T-helper 1 cell treated with Interleukin-12 subunit alpha and Interleukin-12 subunit beta and Interleukin-4 antibody, amounts not matched to agents 30 μg/mL and 1 μg/mL, for 36 hours (primary cell): ENCODE data around the gene DENND6B.
A peak's percentile ranks its signal among the peaks of the same experiment; 100 is the strongest.
"Not testable (repeated sequence)": the region's sequence is repeated elsewhere in the genome, so short reads cannot be mapped to it uniquely, and the experiment has no call there.

Experiments
- H3K27ac Mint-ChIP-seq: one replicate; pipeline ENCODE4 v1.8.0; 2021; ENCODE audit warnings: mild to moderate bottlenecking, mixed read lengths
- H3K27me3 Mint-ChIP-seq: one replicate; pipeline ENCODE4 v1.8.0; 2021; ENCODE audit warnings: low read depth, mixed read lengths
- H3K36me3 Mint-ChIP-seq: one replicate; pipeline ENCODE4 v1.8.0; 2021; ENCODE audit warnings: low read depth, mixed read lengths
- H3K4me1 Mint-ChIP-seq: one replicate; pipeline ENCODE4 v1.8.0; 2021; ENCODE audit warnings: low read depth, mixed read lengths
- H3K4me3 Mint-ChIP-seq: one replicate; pipeline ENCODE4 v1.8.0; 2021; ENCODE audit warnings: mild to moderate bottlenecking, moderate library complexity, mixed read lengths
- H3K9me3 Mint-ChIP-seq: one replicate; pipeline ENCODE4 v1.8.0; 2021; ENCODE audit warnings: mixed read lengths

DENND6B gene

DNA sequence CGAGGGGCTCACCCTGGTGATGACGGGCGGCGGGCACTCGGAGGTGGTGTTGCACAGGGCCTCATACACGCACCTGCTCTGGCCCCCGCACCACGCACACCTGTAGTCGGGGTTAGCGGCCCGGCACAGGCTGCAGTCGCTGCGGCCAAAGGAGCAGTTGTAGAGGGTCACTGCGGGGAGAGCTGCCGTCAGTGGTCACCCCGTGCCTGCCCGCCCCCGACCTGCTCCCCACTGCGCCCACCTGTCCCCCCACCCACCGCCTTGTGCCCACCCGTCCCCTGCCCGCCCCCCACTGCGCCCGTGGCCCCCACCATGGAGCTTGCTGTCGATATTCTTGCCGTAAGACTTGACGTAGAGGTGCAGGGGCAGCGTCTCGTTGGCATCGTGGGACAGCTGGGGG is 43.0 kb downstream of the DENND6B start:
- Mint-ChIP-seq H3K9me3 (no peaks in the 10 kb centered on the region), H3K36me3 (no peaks in the 10 kb centered on the region), H3K27ac (no peak overlapping the region), H3K4me1 (no peaks in the 10 kb centered on the region), H3K4me3 (no peak overlapping the region), H3K27me3 (no peaks in the 10 kb centered on the region)

DNA sequence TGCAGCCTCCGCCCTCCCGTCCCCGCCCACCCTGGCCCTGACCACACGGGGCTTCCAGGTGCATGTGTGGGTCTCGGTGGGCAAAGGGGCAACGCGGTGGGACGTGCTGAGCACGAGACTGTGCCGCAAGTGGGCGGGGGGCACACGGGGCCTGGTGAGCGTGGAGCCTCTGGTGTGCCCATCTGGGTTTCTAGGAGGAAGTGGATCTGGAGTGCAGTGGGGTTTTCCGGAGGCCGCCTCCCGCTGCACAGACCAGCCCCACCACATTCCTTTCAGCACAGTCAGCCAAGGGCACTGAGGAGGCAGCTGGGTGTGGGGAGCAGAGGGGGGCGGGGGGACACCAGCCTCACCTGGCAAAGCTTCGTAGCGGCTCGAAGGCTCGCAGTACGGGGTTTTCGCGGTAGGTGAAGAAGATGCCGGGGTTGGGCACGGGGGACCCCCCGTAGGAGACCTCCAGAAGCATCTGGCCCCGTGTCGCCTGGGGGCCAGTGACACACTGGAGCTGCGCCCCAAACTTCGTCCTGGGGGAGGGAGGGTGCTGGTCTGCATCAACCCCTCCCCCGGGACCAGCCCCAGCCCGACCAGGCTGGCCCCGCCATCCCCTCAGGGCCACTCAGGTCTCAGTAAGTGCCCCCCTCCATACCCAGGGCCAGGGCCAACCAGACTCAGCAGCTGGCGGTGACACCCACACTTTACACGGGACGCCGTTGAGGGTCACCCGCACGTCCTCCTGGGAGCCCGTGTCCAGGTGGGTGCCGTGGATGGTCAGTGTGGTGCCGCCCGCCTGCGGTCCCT is 44.3 kb downstream of the DENND6B start:
- Mint-ChIP-seq H3K27ac (no peak overlapping the region), H3K4me1 (no peaks in the 10 kb centered on the region), H3K27me3 (no peaks in the 10 kb centered on the region), H3K36me3 (no peaks in the 10 kb centered on the region), H3K4me3 (no peak overlapping the region), H3K9me3 (no peaks in the 10 kb centered on the region)

DNA sequence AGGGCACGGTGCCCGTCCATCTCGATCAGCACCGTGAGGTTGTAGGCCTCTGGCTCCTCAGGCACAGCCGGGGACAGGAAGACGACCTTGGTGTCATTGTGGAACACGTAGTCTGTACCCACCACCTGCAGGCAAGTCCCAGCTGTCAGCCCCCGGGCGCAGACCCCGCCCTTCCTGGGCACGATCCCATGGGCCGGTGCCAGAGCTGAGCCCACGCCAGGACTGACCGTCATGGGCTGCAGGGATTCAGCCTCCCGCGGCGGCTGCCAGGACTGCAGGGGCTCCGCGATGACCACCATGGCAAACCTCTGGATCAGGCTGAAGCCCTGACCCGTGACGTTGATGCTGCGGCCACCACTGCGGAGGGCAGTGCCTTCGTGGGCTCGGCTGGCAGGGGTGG is 44.9 kb downstream of the DENND6B start:
- Mint-ChIP-seq H3K36me3 (no peaks in the 10 kb centered on the region), H3K4me3 (no peak overlapping the region), H3K27ac (no peak overlapping the region), H3K4me1 (no peaks in the 10 kb centered on the region), H3K9me3 (no peaks in the 10 kb centered on the region), H3K27me3 (no peaks in the 10 kb centered on the region)

DNA sequence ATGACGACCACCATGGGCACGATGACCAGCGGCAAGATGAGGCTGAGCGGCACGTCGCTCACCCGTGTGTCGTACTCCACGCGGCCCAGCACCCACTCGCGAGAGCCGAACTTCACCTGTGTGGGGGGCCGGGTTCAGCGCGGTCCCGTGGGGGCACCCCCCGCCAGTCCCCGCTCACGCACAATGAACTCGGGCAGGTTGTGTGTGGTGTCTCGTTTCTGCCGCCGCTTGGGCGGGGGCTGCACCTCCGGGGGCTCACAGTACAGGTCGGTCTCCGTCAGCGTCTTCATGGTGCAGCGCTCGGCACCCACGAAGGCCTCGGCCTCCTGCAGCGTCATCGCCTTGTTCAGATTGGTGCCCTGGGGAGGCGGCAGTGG is 45.4 kb downstream of the DENND6B start:
- Mint-ChIP-seq H3K4me3 (no peak overlapping the region), H3K4me1 (no peaks in the 10 kb centered on the region), H3K27me3 (no peaks in the 10 kb centered on the region), H3K27ac (no peak overlapping the region), H3K9me3 (no peaks in the 10 kb centered on the region), H3K36me3 (no peaks in the 10 kb centered on the region)

DNA sequence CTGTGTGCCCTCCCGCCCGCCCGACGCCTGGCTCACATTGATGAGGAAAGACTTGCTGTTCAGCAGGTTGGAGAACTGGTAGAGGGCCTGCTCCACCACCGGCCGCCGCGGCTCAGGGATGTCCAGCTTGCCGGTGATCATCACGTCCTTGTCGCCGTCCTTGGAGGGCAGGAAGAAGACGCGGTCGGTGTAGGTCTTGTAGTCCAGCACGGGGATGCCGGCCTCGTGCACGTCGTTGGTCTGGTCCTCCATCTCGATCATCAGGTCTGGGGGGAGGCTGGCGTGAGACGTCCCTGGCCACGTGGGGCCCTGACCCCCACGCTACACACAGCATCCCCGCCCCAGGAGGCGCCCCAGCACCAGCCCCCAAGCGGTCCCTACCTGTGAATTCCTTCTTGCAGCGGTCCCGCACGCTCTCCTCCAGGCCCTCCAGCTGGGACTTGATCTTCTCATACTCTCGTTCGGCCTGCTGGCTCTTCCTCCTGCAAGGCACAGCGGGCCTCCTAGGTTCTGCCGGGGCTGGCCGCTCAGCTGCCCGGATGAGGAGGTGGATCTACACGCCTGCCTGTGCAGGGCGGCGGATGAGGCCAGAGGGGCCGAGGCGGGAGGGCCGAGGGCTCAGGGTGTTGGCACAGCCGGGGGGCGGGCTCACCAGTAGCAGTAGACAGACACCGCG is 46.0 kb downstream of the DENND6B start:
- Mint-ChIP-seq H3K36me3 (no peaks in the 10 kb centered on the region), H3K27ac (no peak overlapping the region), H3K4me3 (no peak overlapping the region), H3K27me3 (no peaks in the 10 kb centered on the region), H3K9me3 (no peaks in the 10 kb centered on the region), H3K4me1 (no peaks in the 10 kb centered on the region)

DNA sequence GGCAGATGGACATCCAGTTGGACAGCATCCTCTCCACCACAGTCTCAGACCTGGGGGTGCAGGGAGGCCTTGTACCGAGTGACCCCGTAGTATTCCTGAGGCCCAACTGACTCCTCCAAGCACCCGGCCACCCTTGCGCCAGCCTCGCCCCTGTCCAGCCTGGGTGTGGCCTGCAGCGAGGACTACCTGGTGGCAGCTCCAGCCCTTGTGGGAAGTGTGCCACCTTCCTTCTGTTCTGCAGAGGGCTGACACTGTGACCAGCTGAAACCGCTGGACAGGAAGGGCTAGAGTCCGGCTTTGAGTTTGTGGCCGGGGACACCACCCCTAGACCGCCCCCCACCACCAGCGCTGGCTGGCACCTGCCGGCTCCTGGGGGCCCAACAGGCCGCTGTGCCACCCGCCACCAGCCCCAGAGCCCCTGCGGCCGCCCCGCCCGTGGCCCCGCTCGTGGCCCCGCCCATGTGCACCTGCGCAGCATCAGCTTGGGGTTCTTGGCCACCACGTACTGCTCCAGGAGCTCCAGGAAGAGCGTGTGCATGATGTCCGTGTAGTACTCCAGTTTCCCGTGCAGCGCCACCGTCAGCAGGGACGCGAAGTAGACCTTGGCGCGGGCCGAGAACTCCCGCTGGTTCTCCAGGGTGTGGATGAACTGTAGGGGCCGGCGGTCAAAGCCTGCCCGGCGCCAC is 46.6 kb downstream of the DENND6B start:
- H3K27ac Mint-ChIP-seq: no peak overlapping the region
- H3K36me3 Mint-ChIP-seq: no peaks in the 10 kb centered on the region
- H3K9me3 Mint-ChIP-seq: no peaks in the 10 kb centered on the region
- no peaks in the 10 kb centered on the region for H3K4me1 Mint-ChIP-seq
- no peaks in the 10 kb centered on the region for H3K27me3 Mint-ChIP-seq
- H3K4me3 Mint-ChIP-seq: no peak overlapping the region

DNA sequence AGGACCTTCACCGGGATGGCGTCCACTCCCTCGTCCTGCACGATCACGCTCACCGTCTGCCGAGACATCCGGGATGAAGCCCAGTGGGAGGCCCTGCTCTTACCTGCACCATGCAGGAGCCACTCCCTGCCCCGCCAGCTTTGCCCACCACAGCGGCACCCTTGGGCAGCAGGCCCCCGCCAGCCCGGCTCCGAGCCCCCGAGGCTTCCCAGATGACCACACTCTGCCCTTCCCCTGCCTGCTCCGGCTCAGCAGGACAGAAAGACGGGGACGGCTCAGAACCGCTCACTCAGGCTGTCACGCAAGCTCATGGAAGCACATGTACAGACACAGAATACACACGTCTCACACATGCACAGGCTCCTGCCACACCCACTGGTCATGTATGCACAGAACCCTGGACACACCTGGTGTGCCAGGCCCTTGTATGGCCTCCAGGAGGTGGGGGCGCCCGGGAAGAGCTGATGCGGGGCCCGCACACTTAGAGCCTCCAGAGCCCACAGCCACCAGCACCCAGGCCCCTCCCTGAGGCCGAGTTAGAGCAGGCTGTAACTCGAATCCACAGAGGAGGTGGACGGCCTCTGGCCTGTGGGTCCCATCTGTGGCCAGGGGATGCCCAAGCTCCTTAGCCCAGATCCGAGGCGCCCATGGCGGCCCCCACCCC is 47.7 kb downstream of the DENND6B start:
- no peaks in the 10 kb centered on the region for H3K9me3 Mint-ChIP-seq
- H3K4me1 Mint-ChIP-seq: peaks cover 2% of the 10 kb centered on the region
- H3K27me3 Mint-ChIP-seq: peaks cover 2% of the 10 kb centered on the region
- no peak overlapping the region for H3K27ac Mint-ChIP-seq
- H3K36me3 Mint-ChIP-seq: no peaks in the 10 kb centered on the region
- no peak overlapping the region for H3K4me3 Mint-ChIP-seq

DNA sequence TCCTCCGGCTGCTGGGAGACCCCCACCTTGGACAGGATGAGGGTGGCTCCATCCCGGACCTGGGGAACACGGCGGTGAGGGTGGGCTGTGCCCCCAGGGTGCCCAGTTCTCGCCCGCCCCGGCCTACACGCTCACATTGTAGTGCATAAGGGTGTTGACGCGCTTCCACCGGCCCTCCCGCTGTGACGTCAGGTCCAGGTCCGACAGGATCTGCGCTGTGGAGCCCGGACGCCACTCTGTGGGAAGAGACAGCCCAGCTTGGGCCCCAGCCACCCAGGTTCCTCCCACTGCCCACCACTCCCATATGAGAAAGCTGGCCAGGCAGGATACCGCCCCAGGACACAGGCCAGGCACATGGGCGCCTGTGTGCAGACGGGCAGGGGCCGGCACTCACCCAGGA is 48.4 kb downstream of the DENND6B start:
- H3K27me3 Mint-ChIP-seq: peaks cover 6% of the 10 kb centered on the region
- H3K9me3 Mint-ChIP-seq: no peaks in the 10 kb centered on the region
- H3K36me3 Mint-ChIP-seq: no peaks in the 10 kb centered on the region
- H3K4me3 Mint-ChIP-seq: no peak overlapping the region
- peaks cover 4% of the 10 kb centered on the region for H3K4me1 Mint-ChIP-seq
- H3K27ac Mint-ChIP-seq: no peak overlapping the region

DNA sequence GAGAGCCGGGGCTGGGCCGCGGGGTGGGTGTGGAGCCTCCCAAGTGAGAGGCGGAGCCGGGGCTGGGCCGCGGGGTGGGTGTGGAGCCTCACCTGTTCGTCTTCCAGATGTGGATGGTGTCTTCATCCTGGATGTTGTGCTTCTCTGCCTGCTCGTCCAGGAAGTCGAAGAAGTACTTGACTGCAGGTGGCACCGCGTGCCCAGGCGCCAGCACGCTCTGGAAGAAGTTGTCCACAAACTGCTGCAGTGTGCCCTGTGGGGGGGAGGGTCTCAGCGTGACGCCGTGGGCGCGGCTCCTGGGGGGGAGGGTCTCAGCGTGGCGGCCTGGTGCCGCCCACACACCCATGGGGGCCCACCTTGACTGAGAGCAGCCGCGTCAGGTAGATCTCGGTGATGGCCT is 49.1 kb downstream of the DENND6B start:
- Mint-ChIP-seq H3K36me3 (no peaks in the 10 kb centered on the region), H3K27me3 (peaks cover 8% of the 10 kb centered on the region), H3K4me1 (peaks cover 4% of the 10 kb centered on the region), H3K27ac (no peak overlapping the region), H3K9me3 (no peaks in the 10 kb centered on the region), H3K4me3 (no peak overlapping the region)

DNA sequence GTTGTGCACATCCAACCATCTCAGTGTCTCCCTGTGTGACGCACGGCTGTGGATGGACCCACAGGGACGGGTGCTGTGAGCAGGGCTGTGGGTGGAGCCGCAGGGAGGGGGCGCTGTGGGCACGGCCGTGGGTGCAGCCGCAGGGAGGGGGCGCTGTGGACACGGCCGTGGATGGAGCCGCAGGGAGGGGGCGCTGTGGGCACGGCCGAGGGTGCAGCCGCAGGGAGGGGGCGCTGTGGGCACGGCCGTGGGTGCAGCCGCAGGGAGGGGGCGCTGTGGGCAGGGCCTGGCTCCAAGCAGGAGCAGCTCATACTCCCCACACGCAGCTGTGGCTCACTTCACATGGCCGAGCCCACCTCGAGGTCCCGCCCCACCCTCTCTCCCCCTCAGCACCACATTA is 50.7 kb downstream of the DENND6B start:
- Mint-ChIP-seq H3K4me1 (peaks cover 4% of the 10 kb centered on the region), H3K27ac (no peak overlapping the region), H3K9me3 (no peaks in the 10 kb centered on the region), H3K27me3 (peaks cover 10% of the 10 kb centered on the region), H3K4me3 (no peak overlapping the region), H3K36me3 (no peaks in the 10 kb centered on the region)

DNA sequence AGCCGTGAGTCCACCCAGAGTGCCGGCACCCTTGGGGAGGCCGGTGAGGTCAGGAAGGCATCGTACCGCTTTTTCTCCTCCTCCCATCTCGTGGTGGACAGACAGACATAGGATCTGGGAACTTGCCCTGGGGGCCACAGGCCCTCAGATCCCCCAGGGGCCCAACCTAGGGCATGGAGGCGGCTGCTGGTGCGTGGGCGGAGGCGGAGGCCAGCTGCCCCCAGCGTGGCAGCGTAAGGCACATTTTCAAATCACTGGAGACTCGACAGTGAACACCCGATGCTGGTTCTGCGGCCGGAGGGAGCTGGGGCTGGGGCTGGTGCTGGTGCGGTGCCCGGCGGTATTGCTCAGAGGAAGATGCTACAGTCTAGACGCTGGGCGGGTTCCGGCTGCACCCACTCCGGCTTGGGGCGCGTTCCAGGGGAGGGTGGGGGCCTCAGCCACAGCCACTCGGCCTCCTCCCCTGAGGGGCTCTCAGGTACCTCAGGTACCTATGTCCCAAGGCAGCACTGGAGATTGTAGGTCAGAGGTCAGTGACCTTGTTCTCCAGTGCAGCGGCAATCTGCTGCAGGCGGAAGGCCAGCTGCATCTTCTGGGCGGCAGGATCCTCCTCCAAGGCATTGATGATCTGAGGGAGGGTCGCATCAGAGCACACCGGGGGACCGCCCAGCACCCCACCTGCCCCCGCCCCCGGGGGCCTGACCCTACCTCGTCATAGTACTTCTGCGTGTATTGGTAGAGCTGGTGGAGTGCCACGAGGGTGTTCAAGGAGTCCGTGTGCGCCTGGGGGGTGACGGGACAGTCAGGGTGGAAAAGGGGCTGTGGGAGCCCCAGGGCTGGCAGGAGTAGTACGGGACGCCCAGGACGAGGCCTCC is 51.4 kb downstream of the DENND6B start:
- Mint-ChIP-seq H3K27ac (no peak overlapping the region), H3K27me3 (peaks cover 10% of the 10 kb centered on the region), H3K4me3 (no peak overlapping the region), H3K4me1 (peaks cover 4% of the 10 kb centered on the region), H3K9me3 (no peaks in the 10 kb centered on the region), H3K36me3 (no peaks in the 10 kb centered on the region)

DNA sequence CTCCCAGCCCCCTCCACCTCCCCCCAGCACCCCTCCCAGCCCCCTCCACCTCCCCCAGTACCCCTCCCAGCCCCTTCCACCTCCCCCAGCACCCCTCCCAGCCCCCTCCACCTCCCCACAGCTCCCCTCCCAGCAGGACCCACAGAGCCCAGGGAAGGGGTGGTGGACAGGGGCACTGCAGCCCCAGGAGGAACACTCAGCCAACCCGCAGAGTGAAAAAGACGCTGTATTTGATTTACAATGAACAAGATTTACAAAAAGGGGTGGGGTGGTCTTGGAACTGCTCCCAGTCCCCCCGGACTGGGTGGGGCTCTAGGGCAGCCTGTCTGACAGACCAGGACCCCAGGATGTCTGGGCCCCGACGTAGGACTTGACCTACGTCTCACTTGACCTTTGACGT is 52.0 kb downstream of the DENND6B start:
- Mint-ChIP-seq H3K4me1 (peaks cover 4% of the 10 kb centered on the region), H3K27me3 (peaks cover 10% of the 10 kb centered on the region), H3K4me3 (no peak overlapping the region), H3K27ac (no peak overlapping the region), H3K9me3 (no peaks in the 10 kb centered on the region), H3K36me3 (no peaks in the 10 kb centered on the region)

DNA sequence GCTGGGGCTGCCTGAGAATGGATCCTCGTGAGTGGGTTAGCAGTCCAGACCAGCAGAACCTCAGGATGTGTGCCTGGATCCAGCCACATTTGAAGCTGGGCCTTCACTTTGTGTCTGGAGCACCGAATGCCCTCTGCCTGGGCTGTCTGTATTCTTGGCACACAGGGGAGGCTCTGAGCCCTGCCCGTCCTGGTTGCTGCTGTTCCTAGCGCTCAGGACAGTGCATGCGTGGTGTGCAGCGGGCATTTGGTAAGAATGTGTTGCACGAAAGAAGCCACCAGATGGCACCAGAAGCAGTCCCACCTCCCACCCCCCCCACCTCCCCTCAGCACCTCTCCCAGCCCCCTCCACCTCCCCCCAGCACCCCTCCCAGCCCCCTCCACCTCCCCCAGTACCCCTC is 52.5 kb downstream of the DENND6B start:
- Mint-ChIP-seq H3K9me3 (no peaks in the 10 kb centered on the region), H3K36me3 (no peaks in the 10 kb centered on the region), H3K27ac (no peak overlapping the region), H3K27me3 (peaks cover 10% of the 10 kb centered on the region), H3K4me1 (peaks cover 6% of the 10 kb centered on the region), H3K4me3 (peak overlapping the region; percentile 47)

DNA sequence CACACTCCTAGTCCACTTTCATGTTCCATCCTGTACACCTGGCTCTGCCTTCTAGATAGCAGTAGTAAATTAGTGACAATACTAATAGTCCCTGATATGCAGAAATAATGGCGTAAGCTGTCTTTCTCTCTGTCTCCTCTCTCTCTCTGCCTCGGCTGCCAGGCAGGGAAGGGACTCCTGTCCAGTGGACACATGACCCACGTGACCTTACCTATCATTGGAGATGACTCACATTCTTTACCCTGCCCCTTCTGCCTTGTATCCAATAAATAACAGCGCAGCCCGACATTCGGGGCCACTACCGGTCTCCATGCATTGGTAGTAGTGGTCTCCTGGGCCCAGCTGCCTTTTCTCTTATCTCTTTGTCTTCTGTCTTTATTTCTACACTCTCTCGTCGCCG is 53.0 kb downstream of the DENND6B start:
- H3K27me3 Mint-ChIP-seq: peaks cover 10% of the 10 kb centered on the region
- not testable (repeated sequence) for H3K9me3 Mint-ChIP-seq, H3K36me3 Mint-ChIP-seq, H3K27ac Mint-ChIP-seq, H3K4me1 Mint-ChIP-seq
- H3K4me3 Mint-ChIP-seq: peak overlapping the region; percentile 47
